ENCODE data around the gene TRA2A.
"Not testable (repeated sequence)": the region's sequence is repeated elsewhere in the genome, so short reads cannot be mapped to it uniquely, and the experiment has no call there.

The TRA2A gene

GRCh38 chr7:23491502-23491901, 40.3 kb downstream of the TRA2A start:
- no peak for DNase-seq

- peak; percentile 47 for DNase-seq
These were observed 41.2 kb downstream of the TRA2A start for GRCh38 chr7:23490357-23491135.

DNA sequence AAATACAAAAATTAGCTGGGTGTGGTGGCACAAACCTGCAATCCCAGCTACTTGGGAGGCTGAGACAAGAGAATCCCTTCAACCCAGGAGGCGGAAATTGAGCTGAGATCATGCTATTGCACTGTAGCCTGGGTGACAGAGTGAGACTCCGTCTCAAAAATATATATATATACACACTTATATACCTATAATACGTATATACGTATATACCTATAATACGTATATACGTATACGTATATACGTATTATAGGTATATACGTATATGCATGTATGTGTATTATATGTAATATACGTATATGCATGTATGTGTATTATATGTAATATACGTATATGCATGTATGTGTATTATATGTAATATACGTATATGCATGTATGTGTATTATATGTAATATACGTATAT, 43.1 kb downstream of the TRA2A start:
- not testable (repeated sequence) for DNase-seq

DNA sequence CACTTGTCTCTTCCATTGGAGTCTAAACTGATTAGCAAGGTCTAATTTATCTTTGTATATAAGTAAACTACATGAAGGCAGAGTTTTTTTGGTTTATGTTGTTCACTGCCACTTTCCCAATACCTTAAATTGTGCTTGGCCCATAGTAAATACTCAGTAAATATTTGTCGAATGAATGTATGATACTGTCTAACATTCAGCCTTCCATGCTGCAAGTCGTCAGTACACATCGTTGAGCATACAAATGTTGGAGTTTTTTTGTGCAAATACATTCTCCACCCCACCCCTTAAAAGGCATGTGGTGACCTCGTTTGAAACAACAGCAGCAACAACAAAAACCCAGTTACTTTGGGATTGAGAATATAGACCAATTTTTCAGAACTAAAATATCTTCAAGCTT, 44.1 kb downstream of the TRA2A start:
- DNase-seq, result no peak

- no peak for DNase-seq
These were observed 45.6 kb downstream of the TRA2A start for GRCh38 chr7:23486002-23486773.

GRCh38 chr7:23482686-23483085, 49.1 kb downstream of the TRA2A start:
- no peak for DNase-seq

- DNase-seq, result no peak
These were observed 53.6 kb downstream of the TRA2A start for GRCh38 chr7:23477962-23478866.

DNA sequence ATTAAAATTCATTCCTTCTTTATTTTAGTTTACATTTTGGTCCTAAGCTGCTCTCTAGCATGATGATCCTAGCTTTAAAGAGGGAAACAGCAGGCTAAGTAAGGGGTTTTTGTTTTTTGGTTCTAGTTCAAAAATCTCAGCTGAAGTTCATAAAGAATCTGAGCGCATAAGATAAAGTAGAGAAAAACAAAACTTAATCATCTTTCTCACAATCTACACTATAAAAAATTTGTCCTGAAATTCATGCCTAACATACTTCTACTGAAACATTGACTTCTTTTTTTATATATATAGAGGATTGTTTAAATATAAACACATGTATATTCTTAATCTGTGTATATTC, 54.7 kb downstream of the TRA2A start:
- no peak for DNase-seq

DNA sequence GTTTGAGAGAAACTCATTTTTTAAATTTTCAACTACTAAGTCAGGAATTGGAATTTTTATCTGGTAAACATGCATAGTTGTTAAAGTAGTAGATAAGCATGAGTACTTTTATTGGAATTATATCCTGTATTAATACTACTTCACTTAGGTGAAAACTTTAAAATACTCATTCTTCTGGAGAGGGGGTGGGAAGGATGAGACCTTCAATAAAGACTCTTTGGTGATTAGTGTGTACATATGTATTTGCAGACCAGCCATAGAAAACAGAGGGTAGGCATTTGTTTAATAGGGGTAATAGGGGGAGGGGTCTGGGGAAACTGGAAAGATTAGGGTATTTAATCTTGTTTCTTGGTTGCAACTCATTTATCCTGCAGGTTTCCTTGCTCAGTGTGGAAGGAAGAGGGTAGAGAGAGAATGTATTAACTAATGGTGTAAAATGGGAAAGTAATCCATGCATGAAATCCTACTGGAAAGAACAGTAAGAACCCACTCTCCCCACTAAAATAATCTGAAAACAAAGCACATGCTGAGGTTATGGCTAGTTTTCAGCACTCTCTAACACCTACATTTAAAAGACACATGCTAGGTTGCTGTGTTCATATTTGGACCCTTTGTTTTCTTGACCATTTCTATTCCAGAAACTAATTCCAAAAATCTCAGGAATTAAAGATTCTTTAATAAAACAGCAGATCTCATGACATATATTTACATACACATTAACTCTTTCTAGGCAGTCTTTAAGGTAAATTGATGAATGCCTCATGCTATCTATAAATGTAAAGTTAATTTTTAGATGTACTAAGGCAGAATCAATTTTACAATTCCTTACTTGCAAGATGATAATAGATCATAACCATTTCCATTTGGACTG, 55.3 kb downstream of the TRA2A start:
- DNase-seq, result no peak

GRCh38 chr7:23475576-23475839, 56.3 kb downstream of the TRA2A start:
- DNase-seq, result no peak

DNA sequence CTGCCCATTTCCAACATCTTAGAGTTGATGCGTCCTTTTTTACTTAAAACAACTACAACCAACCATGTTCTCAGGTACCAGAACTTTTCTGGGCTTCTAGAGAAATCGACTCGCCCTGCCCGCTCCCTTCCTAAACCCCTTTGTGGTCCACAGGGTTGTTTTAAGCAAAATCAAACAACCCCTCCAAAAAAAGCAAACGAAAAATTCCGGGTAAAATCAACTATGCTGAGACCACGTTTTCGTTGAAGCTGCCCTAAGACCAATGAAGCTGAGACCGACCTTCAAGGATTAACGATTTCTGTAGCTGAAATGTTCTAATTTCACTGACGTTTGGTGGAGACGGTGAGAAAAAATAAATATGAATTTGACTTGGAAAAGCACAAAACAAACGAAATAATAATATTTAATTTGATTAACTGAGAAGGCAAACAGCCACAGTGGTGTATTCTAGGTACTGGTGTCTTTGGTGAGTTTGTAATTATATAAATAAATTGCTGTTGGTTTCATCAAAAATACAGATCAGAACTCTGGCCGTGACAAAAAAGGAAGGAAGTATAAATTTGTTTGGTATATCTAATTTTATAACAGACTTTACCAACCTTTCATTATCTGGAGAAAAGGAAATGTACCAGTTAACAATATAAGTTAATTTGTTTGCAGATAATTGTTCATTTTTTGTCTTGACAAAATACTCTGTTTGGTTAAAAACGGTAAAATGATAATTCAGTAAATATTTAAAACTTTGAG, 56.8 kb downstream of the TRA2A start:
- DNase-seq, result no peak

GRCh38 chr7:23474094-23474828, 57.5 kb downstream of the TRA2A start:
- no peak for DNase-seq

GRCh38 chr7:23473844-23474093, 58.0 kb downstream of the TRA2A start:
- no peak for DNase-seq

- no peak for DNase-seq
These were observed 58.6 kb downstream of the TRA2A start for GRCh38 chr7:23472956-23473843.

GRCh38 chr7:23472556-23472955, 59.2 kb downstream of the TRA2A start:
- no peak for DNase-seq

- no peak for DNase-seq
These were observed 59.7 kb downstream of the TRA2A start for GRCh38 chr7:23472046-23472445.

DNA sequence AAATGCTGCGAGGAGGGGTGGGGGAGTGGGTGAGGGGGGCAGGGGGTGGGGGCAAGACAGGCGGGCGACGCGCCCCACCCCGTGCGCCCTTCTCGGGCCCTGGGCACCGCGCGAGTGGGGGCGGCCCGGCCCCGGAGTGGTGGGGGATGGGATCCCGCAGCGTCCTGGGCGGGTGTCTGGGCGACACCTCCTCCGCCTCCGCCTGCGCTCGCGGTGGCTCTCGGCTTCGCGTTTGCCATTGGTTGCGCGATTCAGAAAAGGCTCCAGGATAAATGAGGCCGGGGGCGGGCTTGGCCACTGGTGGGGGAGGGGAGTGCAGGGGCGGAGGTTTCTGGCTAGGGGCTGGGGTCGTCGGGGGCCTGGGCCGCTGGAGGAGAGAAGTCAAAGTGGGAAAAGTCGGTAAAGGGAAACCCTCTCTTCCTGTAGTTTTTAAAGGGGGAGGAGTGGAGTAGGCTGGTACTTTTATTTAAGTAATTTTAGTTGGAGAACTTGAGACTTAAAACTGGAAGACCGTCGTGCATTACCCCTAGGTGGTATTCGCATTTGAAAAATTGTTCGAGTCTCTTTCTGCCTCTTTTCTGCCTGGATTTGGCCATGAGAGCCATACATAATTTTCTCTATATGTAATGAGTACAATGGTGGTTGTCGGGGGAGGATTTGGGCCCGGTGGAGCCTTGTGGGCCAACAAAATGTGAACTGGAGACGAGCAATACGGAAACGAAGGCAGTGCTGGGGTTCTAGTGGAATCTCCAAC, 60.5 kb downstream of the TRA2A start:
- DNase-seq, result no peak

DNA sequence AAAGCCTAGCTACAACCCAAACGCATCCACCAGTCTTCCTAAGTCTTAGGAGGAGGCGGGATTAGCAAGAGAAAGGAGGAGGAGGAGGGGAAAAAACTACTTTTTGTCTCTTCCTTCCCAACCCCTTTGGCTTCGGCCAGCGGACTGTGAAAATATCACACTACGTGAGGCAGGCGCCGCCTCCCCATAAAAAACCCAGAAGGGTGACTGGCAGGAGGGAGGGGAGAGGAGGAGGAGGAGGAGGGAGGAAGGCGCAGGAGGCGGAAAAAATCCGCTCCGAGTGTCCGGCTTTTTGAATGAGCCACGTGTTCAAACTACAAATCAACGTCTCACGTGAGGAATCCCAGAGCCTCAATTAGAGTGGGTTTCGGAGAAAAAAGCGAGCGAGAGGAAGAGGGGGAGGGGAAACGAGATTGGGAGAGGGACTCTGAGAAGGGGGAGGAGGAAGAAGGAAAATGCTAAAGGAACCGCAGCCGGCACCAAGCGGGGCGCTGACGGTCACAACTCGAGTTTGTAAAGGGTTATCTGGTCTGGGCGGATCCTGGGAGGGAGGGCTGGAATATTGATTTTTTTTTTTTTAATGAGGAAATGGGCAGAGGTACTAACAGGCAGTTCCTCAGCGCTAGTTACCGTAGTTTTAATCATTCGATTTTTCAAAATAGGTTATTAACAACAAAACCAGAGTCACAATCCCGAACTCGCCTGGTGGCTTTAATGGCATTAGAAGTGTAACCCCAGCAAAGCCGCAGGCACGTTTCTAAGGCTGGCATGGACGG, 61.3 kb downstream of the TRA2A start, which contains the start of gene IGF2BP3:
IGF2BP3 (minus strand) TSS at position 162 of the 776 bp plus-strand sequence. CDS start 381 bp downstream, outside the sequence.
- no peak for DNase-seq

- DNase-seq, result no peak
These were observed 61.9 kb downstream of the TRA2A start for GRCh38 chr7:23469961-23470250.

Measured in activated gamma-delta T cell treated with Interleukin-2 at 50 U/mL for 16 hours (primary cell).